Measurements from ENCODE around the gene PBX3. TPM values are rescaled to one million over a fixed set of nuclear protein-coding genes. Genes with fewer than 3 reads are reported as not detected.

PBX3 gene
- total and polyA plus RNA-seq, 2 experiments from 2014 or later = 133 to 134 TPM

DNA sequence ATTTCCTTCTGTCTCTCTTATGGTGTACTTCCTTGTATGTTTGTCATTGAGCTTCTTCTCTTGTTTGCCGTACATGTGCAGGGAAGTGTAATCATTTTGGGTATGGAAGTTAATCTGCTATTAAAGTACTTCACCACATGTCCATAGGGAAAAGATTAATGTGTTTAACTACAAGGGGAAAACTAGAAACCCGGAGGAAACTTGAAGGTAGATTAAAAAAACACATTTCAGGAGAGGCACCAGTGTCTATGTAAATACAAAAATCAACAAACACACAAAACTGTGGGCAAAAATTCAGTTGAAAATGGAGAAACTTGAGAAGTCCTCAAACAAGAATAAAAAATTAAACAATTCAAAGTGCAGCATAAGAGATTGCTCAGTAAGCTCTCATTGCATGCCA, 166.4 kb downstream of the PBX3 start:
- Histone ChIP-seq H3K4me1 (ENCODE audit: low read depth) (peaks cover 14% of the 10 kb centered on the region), H3K4me3 (no peak overlapping the region), H3K9me3 (ENCODE audit: low read depth) (no peaks in the 10 kb centered on the region), H3K36me3 (peaks cover 3% of the 10 kb centered on the region), H3K27me3 (no peaks in the 10 kb centered on the region), H3K27ac (no peak overlapping the region)
- TF ChIP-seq, protein P1, sequence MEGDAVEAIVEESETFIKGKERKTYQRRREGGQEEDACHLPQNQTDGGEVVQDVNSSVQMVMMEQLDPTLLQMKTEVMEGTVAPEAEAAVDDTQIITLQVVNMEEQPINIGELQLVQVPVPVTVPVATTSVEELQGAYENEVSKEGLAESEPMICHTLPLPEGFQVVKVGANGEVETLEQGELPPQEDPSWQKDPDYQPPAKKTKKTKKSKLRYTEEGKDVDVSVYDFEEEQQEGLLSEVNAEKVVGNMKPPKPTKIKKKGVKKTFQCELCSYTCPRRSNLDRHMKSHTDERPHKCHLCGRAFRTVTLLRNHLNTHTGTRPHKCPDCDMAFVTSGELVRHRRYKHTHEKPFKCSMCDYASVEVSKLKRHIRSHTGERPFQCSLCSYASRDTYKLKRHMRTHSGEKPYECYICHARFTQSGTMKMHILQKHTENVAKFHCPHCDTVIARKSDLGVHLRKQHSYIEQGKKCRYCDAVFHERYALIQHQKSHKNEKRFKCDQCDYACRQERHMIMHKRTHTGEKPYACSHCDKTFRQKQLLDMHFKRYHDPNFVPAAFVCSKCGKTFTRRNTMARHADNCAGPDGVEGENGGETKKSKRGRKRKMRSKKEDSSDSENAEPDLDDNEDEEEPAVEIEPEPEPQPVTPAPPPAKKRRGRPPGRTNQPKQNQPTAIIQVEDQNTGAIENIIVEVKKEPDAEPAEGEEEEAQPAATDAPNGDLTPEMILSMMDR (IDR thresholded peaks at IDR 0.05; ENCODE audit: low read depth, low read length) = no peak
- no peak for DNase-seq (ENCODE audit: low read depth in 1 of 2, low spot score in 1 of 2)

DNA sequence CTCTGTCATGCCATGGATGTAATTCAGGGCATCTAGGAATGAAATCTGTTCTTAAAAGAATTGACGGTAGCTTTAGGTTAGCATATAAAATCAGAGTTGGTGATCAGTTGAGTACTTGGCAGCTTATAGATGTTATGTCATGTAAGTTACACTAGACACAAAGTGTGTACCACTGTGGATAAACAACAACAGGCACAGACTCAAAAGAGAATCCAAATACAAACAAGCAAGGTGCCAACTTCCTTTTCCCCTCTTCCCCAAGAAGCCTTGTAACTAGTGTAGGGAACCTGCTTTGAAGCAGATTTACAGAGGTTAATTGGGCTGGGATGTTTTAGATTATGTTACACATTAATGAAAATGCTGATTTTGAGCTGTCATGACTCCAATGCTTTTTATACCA, 167.2 kb downstream of the PBX3 start:
- Histone ChIP-seq H3K9me3 (ENCODE audit: low read depth) (no peaks in the 10 kb centered on the region), H3K27me3 (no peaks in the 10 kb centered on the region), H3K27ac (no peak overlapping the region), H3K36me3 (peaks cover 3% of the 10 kb centered on the region), H3K4me1 (ENCODE audit: low read depth) (peaks cover 5% of the 10 kb centered on the region), H3K4me3 (no peak overlapping the region)
- no peak for DNase-seq (ENCODE audit: low read depth in 1 of 2, low spot score in 1 of 2)
- TF ChIP-seq, protein P1 (IDR thresholded peaks at IDR 0.05; ENCODE audit: low read depth, low read length) = no peak

DNA sequence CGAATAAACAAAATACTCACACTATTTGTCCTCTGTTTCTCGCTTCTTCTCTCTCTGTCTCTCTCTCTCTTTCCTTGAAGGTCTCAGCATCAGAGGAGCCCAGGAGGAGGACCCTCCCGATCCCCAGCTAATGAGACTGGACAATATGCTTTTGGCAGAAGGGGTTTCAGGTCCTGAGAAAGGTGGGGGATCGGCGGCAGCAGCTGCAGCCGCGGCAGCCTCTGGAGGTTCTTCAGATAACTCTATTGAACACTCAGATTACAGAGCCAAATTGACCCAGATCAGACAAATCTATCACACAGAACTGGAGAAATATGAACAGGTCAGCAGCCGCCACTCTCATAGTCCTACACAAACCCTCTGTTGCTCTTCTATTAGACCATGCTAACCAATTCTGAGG, 168.4 kb downstream of the PBX3 start:
- no peaks in the 10 kb centered on the region for H3K27me3 ChIP-seq
- H3K4me1 ChIP-seq (ENCODE audit: low read depth) = no peaks in the 10 kb centered on the region
- TF ChIP-seq, protein P1 (IDR thresholded peaks at IDR 0.05; ENCODE audit: low read depth, low read length) = no peak
- no peak for DNase-seq (ENCODE audit: low read depth in 1 of 2, low spot score in 1 of 2)
- no peak overlapping the region for H3K27ac ChIP-seq
- H3K4me3 ChIP-seq = no peak overlapping the region
- no peaks in the 10 kb centered on the region for H3K9me3 ChIP-seq (ENCODE audit: low read depth)
- peaks cover 3% of the 10 kb centered on the region for H3K36me3 ChIP-seq

DNA sequence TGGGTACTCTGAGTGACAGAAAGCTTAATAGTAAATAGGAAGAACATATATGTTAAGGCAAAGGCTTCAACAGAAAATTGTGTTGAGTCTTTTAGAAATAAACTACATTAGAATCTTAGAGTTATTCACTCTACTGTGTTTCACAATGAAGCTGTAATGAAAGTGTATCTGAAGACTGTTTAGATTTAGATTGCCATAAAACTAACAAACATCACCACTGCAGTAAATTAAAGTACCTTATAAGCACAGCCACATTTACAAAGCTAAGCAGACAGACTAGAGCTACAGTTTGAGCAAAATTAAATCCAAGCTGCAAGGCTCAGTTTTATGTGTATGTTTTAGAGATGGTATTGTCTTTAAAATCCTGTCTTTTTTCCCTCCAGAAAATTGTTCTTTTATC, 172.4 kb downstream of the PBX3 start:
- H3K9me3 ChIP-seq (ENCODE audit: low read depth) = no peaks in the 10 kb centered on the region
- no peaks in the 10 kb centered on the region for H3K4me1 ChIP-seq (ENCODE audit: low read depth)
- H3K4me3 ChIP-seq = no peak overlapping the region
- DNase-seq (ENCODE audit: low read depth in 1 of 2, low spot score in 1 of 2) = no peak
- H3K36me3 ChIP-seq = peaks cover 10% of the 10 kb centered on the region
- TF ChIP-seq, protein P1 (IDR thresholded peaks at IDR 0.05; ENCODE audit: low read depth, low read length) = no peak
- no peak overlapping the region for H3K27ac ChIP-seq
- no peaks in the 10 kb centered on the region for H3K27me3 ChIP-seq

DNA sequence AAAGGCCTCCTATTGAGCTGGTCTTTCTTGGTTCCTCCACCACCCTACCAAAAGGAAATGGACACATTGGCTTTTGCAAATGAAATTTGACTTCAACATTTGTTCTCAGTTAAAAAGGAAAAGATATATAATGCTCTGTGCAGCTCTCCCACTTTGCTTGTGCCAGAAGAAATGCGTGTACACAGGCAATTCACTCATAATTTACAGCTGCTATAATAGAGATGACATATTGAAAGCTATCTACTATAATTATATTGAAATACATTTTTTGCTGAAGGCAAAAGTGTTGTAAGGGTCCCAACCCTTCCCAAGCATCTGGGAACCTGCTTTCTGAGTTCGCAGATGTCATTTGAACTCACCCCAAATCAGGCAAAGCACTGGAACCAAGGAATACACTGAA, 173.2 kb downstream of the PBX3 start:
- Histone ChIP-seq H3K4me1 (ENCODE audit: low read depth) (no peaks in the 10 kb centered on the region), H3K9me3 (ENCODE audit: low read depth) (no peaks in the 10 kb centered on the region), H3K4me3 (no peak overlapping the region), H3K27ac (peak overlapping the region; percentile 35), H3K36me3 (peaks cover 10% of the 10 kb centered on the region), H3K27me3 (no peaks in the 10 kb centered on the region)
- TF ChIP-seq, protein P1 (IDR thresholded peaks at IDR 0.05; ENCODE audit: low read depth, low read length) = no peak
- no peak for DNase-seq (ENCODE audit: low read depth in 1 of 2, low spot score in 1 of 2)

DNA sequence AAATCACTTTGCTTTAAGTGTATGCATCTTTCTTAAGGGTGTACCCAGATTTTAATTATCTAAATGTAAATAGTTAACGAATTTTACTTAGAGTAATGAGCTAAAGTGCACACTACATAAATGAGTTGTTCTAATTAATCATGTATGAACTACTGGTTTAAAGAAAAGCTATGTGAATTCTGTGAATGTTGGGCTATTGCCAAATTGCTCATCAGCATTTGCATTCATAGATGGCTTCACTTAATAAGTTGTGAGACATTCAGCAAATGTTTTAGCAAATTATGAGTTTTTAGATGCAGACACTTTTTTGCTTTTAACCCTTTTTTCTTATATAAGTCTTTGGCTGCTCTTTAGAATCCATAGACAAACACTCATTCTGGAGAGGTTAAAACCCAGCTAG, 175.7 kb downstream of the PBX3 start:
- H3K9me3 ChIP-seq (ENCODE audit: low read depth) = no peaks in the 10 kb centered on the region
- no peak for DNase-seq (ENCODE audit: low read depth in 1 of 2, low spot score in 1 of 2)
- H3K4me3 ChIP-seq = no peak overlapping the region
- H3K27ac ChIP-seq = peak overlapping the region; percentile 12
- H3K27me3 ChIP-seq = no peaks in the 10 kb centered on the region
- TF ChIP-seq, protein P1 (IDR thresholded peaks at IDR 0.05; ENCODE audit: low read depth, low read length) = no peak
- H3K36me3 ChIP-seq = peaks cover 9% of the 10 kb centered on the region
- no peaks in the 10 kb centered on the region for H3K4me1 ChIP-seq (ENCODE audit: low read depth)
